ENCODE data around the gene IL21R.
"Not testable (repeated sequence)": the region's sequence is repeated elsewhere in the genome, so short reads cannot be mapped to it uniquely, and the experiment has no call there.

The IL21R gene

DNA sequence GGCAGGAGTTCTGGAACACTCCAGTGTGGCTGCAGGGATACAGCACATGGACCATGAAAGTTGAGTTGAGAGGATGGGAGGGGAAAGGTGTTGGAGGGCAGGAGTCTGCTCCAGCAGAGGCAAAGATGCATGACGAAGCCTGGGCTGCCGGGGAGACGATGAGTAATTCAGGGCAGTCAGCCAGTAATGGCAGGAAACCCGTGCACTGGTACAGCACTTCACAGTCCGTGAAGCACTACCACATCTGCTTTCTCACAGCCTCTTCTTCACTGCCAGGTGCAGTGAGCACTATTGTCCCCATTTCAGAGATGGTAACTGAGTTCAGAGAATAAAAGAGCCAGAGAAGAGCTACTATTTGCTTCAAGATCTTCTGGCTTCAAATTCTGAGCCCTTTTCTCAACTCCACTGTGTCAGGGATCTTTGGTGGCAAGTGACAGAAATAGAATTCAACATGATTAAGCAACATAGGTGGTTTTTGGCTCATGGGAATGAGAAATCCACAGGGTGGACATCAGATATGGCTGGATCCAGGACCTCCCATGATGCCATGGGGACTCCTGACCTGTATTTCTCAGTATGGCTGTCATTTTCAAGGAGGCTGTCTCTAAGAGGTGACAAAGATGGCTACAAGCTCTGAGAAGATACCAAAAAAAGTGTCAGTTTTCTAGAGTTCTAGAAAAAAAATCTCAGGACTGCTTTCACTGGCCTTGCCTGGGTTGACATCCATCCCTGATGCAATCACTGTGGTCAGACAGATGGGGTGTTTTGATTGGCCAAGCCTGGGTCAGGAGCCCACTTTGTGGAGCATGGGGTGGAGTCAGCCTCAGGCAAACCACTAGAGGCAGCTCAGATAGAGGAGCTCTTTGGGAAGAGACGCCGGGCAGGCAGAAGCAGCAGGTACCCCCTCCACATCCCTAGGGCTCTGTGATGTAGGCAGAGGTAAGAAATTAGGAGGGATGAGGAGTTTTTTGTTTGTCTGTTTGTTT, 24.7 kb downstream of the IL21R start:
- peak; percentile 58 to 59 for DNase-seq (ENCODE audit: low read depth in 2 of 2)

DNA sequence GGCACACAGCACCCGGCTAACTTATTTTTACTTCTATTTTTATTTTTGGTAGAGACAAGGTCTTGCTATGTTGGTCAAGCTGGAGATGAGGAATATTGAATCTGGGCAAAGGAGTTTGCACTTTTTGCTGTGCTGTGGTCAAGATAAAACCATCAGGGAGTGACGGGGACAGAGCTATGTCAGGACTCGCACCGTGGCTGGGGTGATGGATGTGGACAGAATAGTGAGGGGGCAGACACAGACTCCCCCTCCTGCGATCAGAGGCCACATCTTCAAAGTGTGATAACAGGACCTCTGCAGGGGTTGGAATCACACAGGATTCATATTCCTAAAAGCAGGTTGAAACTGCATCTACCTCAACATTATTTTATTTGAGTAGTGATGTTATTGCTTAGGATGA, 25.6 kb downstream of the IL21R start:
- no peak for DNase-seq (ENCODE audit: low read depth in 2 of 2)

DNA sequence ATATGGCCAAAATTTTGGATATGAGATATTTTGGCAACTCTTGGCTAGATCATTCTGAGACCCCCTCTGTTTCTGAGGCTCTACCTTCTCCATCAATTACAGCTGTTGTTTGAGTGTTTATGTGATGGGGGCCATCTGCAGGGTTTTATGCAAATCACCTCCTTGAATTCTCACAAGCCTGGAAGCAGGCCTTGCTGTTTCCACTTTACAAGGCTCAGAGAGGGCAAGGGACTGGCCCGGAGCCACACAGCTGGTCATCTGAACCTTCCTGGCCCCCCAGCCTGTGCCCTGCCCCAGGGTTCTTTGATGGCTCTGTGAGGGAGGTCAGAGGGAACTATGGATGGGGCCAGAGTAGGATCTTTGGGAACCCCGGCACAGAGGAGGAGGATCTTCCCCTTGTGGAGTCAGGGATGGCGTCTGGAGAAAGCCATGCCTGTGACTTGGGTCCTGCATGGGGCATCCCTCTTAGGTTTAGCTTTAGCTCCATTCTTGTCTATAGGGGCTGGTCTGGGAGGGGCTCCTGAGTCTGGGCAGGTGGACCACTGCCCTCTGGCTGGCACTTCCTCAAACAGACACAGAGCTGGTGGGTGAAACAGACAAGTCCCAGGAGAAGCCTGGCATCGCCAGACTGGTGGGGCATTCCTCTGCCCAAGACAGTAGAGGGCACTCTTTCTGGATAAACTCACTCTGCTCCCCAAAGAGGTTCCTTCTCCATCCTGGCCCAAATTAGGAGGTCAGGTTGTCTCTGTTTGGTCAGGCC, 26.2 kb downstream of the IL21R start:
- no peak for DNase-seq (ENCODE audit: low read depth in 2 of 2)

DNA sequence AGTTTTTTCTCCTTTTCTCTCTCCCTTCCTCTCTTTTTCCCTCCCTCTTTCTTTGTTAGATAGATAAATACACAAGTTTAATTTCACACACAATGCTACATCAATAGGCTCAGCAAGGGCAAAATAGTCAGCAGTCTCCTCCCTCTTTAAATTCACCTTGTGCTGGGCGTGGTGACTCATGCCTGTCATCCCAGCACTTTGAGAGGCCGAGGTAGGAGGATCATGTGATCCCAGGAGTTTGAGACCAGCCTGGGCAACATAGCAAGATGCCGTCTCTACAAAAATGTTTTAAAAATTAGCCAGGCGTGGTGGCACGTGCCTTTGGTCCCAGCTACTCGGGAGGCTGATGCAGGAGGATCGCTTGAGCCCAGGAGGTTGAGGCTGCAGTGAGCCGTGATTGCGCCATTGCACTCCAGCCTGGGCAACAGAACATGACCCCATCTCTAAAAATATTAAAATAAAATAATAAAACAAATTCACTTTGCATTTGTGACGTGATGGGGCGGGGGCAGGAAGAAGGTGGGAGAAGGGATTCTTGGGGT, 27.4 kb downstream of the IL21R start:
- DNase-seq (ENCODE audit: low read depth in 2 of 2) = no peak

DNA sequence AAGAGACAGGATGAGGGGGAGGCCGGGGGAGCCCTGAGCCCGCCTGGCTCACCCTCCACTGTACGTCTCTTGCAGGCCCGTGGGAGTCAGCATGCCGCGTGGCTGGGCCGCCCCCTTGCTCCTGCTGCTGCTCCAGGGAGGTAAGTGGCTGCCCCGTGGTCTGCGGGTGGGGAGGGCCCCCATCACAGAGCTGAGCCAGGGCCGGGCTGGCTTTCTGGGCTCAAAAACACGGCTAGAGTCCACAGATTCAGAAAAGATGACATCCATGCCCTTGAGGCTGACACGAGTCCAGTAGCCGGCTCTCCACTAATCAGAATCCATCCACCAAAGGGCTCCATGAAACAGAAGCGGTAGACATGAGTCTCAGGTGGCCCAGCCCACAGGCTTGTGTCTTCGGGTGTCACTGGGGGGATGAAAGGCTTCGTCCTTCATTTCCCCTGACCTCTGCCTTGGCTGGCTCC, 28.0 kb downstream of the IL21R start:
- no peak for DNase-seq (ENCODE audit: low read depth in 2 of 2)

GRCh38 chr16:27430512-27430911, 28.5 kb downstream of the IL21R start:
- DNase-seq (ENCODE audit: low read depth in 2 of 2) = no peak

- DNase-seq (ENCODE audit: low read depth in 2 of 2) = no peak
Measured at GRCh38 chr16:27430923-27431484, 29.0 kb downstream of the IL21R start.

DNA sequence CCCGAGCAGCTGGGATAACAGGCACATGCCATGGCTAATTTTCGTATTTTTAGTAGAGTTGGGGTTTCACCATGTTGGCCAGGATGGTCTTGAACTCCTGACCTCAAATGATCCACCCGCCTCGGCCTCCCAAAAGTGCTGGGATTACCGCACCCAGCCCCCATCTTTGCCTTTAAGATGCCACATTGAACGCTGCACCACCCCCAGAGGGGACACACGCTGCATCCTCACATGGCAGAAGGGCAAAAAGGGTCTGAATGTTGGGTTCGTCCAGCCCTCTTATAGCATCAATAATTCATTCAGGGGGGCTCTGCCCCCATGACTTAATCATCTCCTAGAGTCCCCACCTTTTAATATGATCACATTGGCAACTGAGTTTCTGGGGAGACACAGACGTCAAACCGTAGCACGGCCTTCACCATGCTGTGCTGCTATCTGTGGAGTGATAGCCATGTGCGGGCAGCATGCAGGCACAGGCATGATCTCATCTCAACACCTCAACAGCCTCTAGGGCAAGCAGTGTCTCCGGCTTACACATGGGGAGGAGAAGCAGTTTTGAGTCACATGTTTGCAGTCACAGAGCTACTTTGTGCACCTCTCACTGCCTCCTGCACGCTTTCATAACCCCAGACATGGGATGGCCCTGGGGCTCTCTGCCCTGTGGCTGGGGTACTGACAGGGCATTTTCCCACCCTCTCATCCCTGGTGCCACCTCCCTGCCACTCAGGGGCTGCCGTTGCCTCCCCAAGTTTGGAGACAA, 30.0 kb downstream of the IL21R start:
- no peak for DNase-seq (ENCODE audit: low read depth in 2 of 2)

DNA sequence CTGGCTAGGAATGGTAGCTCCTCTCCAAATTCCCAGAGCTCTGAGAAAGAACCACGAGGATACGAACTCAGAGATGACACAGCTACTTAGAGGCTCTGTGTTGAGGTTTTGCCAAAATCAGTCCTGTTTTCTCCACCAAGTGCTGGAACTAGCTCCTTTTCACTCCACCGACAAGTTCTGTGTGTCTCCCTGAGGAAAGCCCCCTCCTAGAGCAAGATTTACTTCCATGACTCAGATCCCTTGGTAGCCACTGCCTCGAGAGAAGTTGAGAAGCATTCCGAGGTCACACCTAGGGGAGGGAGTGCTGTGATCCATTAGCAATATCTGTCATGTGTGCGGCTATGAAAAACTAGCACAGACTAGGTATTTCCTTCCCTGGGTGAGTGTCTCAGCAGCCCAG, 30.6 kb downstream of the IL21R start:
- DNase-seq (ENCODE audit: low read depth in 2 of 2) = no peak

DNA sequence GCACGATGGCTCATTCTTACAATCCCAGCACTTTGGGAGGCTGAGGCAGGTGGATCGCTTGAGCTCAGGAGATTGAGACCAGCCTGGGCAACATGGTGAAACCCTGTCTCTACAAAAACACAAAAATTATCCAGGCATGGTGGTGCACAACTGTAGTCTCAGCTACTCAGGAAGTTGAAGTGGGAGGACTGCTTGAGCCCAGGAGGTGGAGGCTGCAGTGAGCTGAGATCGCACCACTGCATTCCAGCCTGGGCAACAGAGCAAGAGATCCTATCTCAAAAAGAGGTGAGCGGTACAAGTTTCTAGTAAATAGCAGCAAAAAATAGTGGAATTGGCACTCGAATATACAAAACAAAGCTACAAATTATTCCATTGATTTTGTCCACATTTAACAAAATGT, 31.2 kb downstream of the IL21R start:
- not testable (repeated sequence) for DNase-seq (ENCODE audit: low read depth in 2 of 2)

GRCh38 chr16:27433636-27434035, 31.7 kb downstream of the IL21R start:
- DNase-seq (ENCODE audit: low read depth in 2 of 2) = no peak

- DNase-seq (ENCODE audit: low read depth in 2 of 2) = no peak
Measured at GRCh38 chr16:27434141-27435051, 32.4 kb downstream of the IL21R start.

DNA sequence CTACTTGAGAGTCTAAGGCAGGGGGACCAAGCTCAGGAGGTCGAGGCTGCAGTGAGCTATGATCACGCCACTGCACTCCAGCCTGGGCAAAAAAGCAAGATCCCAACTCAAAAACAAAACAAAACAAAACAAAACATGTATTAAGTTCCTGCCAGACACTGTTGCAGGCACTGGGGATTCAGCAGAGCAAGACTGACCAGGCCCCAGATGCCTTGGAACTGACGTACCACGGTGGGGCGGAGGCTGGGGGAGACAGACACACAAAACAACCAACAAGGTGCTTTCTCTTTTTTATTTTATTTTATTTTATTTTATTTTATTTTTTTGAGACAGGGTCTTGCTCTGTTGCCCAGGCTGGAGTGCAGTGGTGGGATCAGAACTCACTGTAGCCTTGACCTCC, 33.2 kb downstream of the IL21R start:
- DNase-seq (ENCODE audit: low read depth in 2 of 2) = not testable (repeated sequence)

- DNase-seq (ENCODE audit: low read depth in 2 of 2) = no peak
Measured at GRCh38 chr16:27436065-27436464, 34.1 kb downstream of the IL21R start.

DNA sequence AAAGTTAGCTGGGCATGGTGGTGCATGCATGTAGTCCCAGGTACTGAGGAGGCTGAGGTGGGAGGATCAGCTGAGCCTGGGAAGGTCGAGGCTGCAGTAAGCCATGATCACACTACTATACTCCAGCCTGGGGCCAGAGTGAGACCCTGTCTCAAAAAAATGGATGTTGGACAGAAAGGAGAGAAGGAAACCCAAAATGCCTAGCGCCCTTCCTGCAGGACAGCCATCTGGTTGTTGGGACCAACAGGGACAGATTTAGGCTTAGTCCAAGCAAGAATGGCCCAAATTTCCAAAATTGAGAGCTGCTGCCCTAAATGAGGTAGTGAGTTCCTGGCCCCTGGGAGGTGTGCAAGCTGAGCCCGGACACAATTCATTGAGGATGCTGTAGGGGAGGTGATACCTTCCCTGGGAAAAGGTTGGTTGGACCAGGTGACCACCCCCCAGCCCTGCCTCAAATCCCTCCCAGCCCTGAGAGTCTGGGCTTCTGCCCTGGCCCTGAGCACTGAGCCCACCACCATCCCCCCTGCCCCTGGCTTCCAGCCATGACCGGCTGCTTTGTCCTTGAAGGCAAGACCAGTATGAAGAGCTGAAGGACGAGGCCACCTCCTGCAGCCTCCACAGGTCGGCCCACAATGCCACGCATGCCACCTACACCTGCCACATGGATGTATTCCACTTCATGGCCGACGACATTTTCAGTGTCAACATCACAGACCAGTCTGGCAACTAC, 35.1 kb downstream of the IL21R start:
- no peak for DNase-seq (ENCODE audit: low read depth in 2 of 2)

- no peak for DNase-seq (ENCODE audit: low read depth in 2 of 2)
Measured at GRCh38 chr16:27437946-27438345, 36.0 kb downstream of the IL21R start.

DNA sequence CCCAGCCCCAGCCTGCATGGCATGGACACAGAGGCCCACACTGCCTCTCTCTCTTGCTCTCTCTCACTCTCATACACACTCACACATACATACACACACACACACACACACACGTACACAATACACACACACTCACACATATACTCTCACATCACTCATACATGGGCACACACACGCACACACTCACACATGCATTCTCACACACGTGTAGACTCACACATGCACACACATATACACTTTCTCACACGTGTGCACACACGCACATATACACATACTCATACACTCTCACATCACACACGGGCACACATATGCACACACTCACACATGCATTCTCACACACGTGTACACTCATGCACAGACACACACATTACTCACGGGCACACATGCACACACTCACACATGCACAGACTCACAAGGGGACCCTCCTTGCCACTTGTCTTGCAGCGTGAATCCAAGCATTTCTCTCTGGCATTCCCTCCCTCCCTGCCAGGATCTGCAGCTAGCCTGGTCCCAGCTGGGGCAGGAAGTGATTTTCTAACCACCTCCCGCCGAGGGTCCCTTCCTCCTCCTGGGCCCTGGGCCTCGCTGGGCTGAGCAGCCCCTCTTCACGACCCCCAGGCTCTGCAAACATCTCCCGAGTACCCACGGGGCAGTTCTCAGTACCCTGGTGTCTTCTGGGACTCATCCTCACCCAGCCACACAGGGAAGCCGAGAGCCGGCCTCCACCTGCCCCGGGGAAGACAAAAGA, 37.5 kb downstream of the IL21R start:
- DNase-seq (ENCODE audit: low read depth in 2 of 2) = no peak

- DNase-seq (ENCODE audit: low read depth in 2 of 2) = no peak
Measured at GRCh38 chr16:27441276-27441675, 39.3 kb downstream of the IL21R start.

DNA sequence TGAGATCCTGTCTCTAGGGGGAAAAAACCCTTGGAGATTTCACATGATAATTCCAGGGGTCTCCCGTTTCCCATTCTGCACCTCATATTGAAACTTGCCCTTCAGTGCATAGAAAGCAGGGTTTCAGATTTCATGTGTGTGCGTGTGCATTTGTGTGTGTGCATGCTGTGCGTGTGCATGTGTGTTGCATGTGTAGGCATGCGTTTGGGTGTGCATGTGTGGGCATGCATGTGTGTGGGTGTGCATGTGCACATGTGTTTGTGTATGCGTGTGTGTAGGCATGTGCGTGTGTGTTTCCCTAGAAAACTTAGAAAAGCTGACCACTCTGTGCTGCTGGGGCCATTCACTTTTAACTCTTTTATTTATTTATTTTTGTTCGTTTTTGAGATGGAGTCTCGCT, 40.0 kb downstream of the IL21R start:
- DNase-seq (ENCODE audit: low read depth in 2 of 2) = no peak

Measured in stimulated activated CD8-positive, alpha-beta memory T cell treated with anti-CD3 and anti-CD28 coated beads, Interleukin-7, amount 100 ng/mL, for 1 hour (primary cell).